Posterior vena cava (tissue), 2 donors: ENCODE data around the gene TRDMT1. TPM values are rescaled to one million over a fixed set of nuclear protein-coding genes. Genes with fewer than 3 reads are reported as not detected.
A peak's percentile ranks its signal among the peaks of the same experiment; 100 is the strongest.

Experiments used
- DNase-seq: peaks from one replicate; pipeline ENCODE4 v3.0.0-alpha.2; 2020; ENCODE audit warnings: low spot score
- intact Hi-C, 2 donors: fragments of 100-400 bp; cut with DNase I; formaldehyde crosslinking; loops; one replicate each; pipeline versions ENCODE4 v1.14.1 to v1.14.2; 2022 to 2023
- long read RNA-seq, 2 donors: library from polyadenylated mRNA; unstranded; transcript quantifications; one replicate each; pipeline ENCODE4 v2.0.0, GENCODE V29; 2020 to 2021
- total RNA-seq, 2 donors: library from RNA; stranded (reverse); fragmentation: NEBNext Ultra II Directional; extraction: Animal tissue kit (Norgen Biotek cat#: 25700); gene quantifications; one replicate each; pipeline ENCODE4 v1.2.1, GENCODE V29; 2021
- donor health status: DM: yes; HTN: yes; CAD: no.
- donor health status: DM: yes; HTN: yes; CAD: no.

Gene TRDMT1
- total RNA-seq = 10 to 100 TPM in 1 of 2 donors, 1 to 10 TPM in 1; 9.5 to 11.0 TPM
- long read RNA-seq, donor 1, full-length matches to known transcripts = 1 of 4 reads
- long read RNA-seq, donor 1, partial matches to known transcripts = 0 of 4 reads
- long read RNA-seq, donor 1, other reads (novel, unspliced or antisense) = 3 of 4 reads
- long read RNA-seq, donor 2, partial matches to known transcripts = 0 of 4 reads
- long read RNA-seq, donor 2, other reads (novel, unspliced or antisense) = 3 of 4 reads

- peak; percentile 96 for DNase-seq
- intact Hi-C loops = no loop called here
Observed at GRCh38 chr10:17200912-17201793, at the start of gene TRDMT1. Gene TRDMT1, minus strand, starts transcription at chr10:17201672. Its CDS starts 38 bp downstream, at chr10:17201634.

GRCh38 chr10:17250736-17251135, 49.3 kb upstream of the TRDMT1 start:
- intact Hi-C loops = no loop called here
- no peak for DNase-seq

GRCh38 chr10:17249820-17250219, 48.3 kb upstream of the TRDMT1 start:
- no peak for DNase-seq
- intact Hi-C loops = no loop called here

- no peak for DNase-seq
- intact Hi-C loops = no loop called here
Observed at GRCh38 chr10:17248964-17249363, 47.5 kb upstream of the TRDMT1 start.

GRCh38 chr10:17247210-17247609, 45.7 kb upstream of the TRDMT1 start:
- intact Hi-C loops = no loop called here

GRCh38 chr10:17244700-17245365, 43.4 kb upstream of the TRDMT1 start:
- intact Hi-C loops = loop anchor here in 1 of 2 donors (5.0 kb wide), 1 partner anchor 398 kb away; no protein-coding TSS in a partner anchor
- no peak for DNase-seq

More at GRCh38 chr10:17247210-17247609, 45.7 kb upstream of the TRDMT1 start:
- DNase-seq = no peak

GRCh38 chr10:17241611-17242333, 40.3 kb upstream of the TRDMT1 start:
- no peak for DNase-seq
- intact Hi-C loops = loop anchor here in 1 of 2 donors (5.0 kb wide), 1 partner anchor 394 kb away; no protein-coding TSS in a partner anchor

GRCh38 chr10:17240616-17241015, 39.1 kb upstream of the TRDMT1 start:
- intact Hi-C loops = loop anchor here in 1 of 2 donors (5.0 kb wide), 1 partner anchor 393 kb away; no protein-coding TSS in a partner anchor
- DNase-seq = no peak

- no peak for DNase-seq
- intact Hi-C loops = loop anchor here in 1 of 2 donors (5.0 kb wide), 1 partner anchor 393 kb away; no protein-coding TSS in a partner anchor
Observed at GRCh38 chr10:17240096-17240495, 38.6 kb upstream of the TRDMT1 start.

- intact Hi-C loops = loop anchor here in 1 of 2 donors (5.0 kb wide), 1 partner anchor 392 kb away; no protein-coding TSS in a partner anchor
- DNase-seq = no peak
Observed at GRCh38 chr10:17239345-17240085, 38.0 kb upstream of the TRDMT1 start.

- no peak for DNase-seq
- intact Hi-C loops = no loop called here
Observed at GRCh38 chr10:17238445-17239291, 37.2 kb upstream of the TRDMT1 start.

- no peak for DNase-seq
- intact Hi-C loops = no loop called here
Observed at GRCh38 chr10:17237915-17238444, 36.5 kb upstream of the TRDMT1 start.

- intact Hi-C loops = no loop called here
- DNase-seq = no peak
Observed at GRCh38 chr10:17237149-17237527, 35.7 kb upstream of the TRDMT1 start.

GRCh38 chr10:17236468-17237148, 35.1 kb upstream of the TRDMT1 start:
- intact Hi-C loops = no loop called here
- DNase-seq = no peak

GRCh38 chr10:17235136-17235535, 33.7 kb upstream of the TRDMT1 start:
- DNase-seq = no peak
- intact Hi-C loops = no loop called here

GRCh38 chr10:17234431-17234945, 33.0 kb upstream of the TRDMT1 start:
- intact Hi-C loops = no loop called here
- DNase-seq = no peak
